GM18511 (cell line): ENCODE results near the gene KLHL42.

Experiments
- ATAC-seq: cut with Tn5 transposase; IDR thresholded peaks from one replicate; pipeline ENCODE4 v1.9.1; 2021; ENCODE audit warnings: mild to moderate bottlenecking, moderate library complexity; ENCODE audit not compliant: unreplicated experiment

KLHL42 gene

GRCh38 chr12:27852117-27852516 lies 72.1 kb downstream of the KLHL42 start:
- no peak for ATAC-seq
